Transverse colon (tissue), 4 donors: Measurements from ENCODE around the gene TMPRSS2. TPM values are rescaled to one million over a fixed set of nuclear protein-coding genes. Genes with fewer than 3 reads are reported as not detected.
A peak's percentile ranks its signal among the peaks of the same experiment; 100 is the strongest.
"Not testable (repeated sequence)": the region's sequence is repeated elsewhere in the genome, so short reads cannot be mapped to it uniquely, and the experiment has no call there.

Experiments
- DNase-seq: peaks from one replicate; pipeline ENCODE4 v3.0.0-alpha.2; 2019
- H3K27ac ChIP-seq, 4 donors: fragments of 200-600 bp; sonication (generic); 2 replicates each; pipeline ENCODE4 v1.5.1; 2016 to 2018; ENCODE audit warnings: inconsistent platforms in 4 of 4
- H3K27me3 ChIP-seq: fragments of 200-600 bp; sonication (generic); 2 replicates; pipeline ENCODE4 v1.5.1; 2017; ENCODE audit warnings: inconsistent platforms
- H3K36me3 ChIP-seq, 4 donors: fragments of 200-600 bp; sonication (generic); 2 replicates each; pipeline ENCODE4 v1.5.1; 2017 to 2019; ENCODE audit warnings: inconsistent platforms in 4 of 4
- H3K4me1 ChIP-seq, 4 donors: fragments of 200-600 bp; sonication (generic); 2 replicates each; pipeline ENCODE4 v1.5.1; 2017 to 2020; ENCODE audit warnings: inconsistent platforms in 4 of 4
- H3K4me3 ChIP-seq, 4 donors: fragments of 200-600 bp; sonication (generic); 1 replicate in 1 of 4; 2 replicates in 3 of 4; pipeline versions ENCODE4 v1.5.1 to v1.6.1; 2017 to 2019; ENCODE audit warnings: inconsistent platforms in 4 of 4
- H3K9me3 ChIP-seq, 2 donors: fragments of 200-600 bp; sonication (generic); 2 replicates each; pipeline ENCODE4 v1.5.1; 2017 to 2019; ENCODE audit warnings: inconsistent platforms in 2 of 2
- CTCF ChIP-seq, 5 experiments: fragments of 200-600 bp in 3 of 5; fragments of 450-650 bp in 2 of 5; sonication (generic) in 3 of 5; IDR thresholded peaks; 1 replicate in 2 of 5; 2 replicates in 3 of 5; pipeline ENCODE4 v1.5.1; 2016 to 2017; ENCODE audit warnings: antibody characterized with exemption in 5 of 5, inconsistent platforms in 3 of 5, mild to moderate bottlenecking in 2 of 5, moderate library complexity in 1 of 5
- EP300 ChIP-seq: sonication (generic); formaldehyde crosslinking; IDR thresholded peaks from one replicate; pipeline ENCODE4 v1.6.1; 2017; ENCODE audit warnings: antibody characterized with exemption, low read depth
- POLR2A ChIP-seq: fragments of 450-650 bp; IDR thresholded peaks from one replicate; pipeline ENCODE4 v1.6.1; 2016; ENCODE audit warnings: antibody characterized with exemption, mild to moderate bottlenecking, moderate library complexity
- POLR2AphosphoS5 ChIP-seq, 3 donors: sonication (generic); formaldehyde crosslinking; IDR thresholded peaks; one replicate each; pipeline ENCODE4 v1.6.1; 2016; ENCODE audit warnings: antibody characterized with exemption in 3 of 3
- WGBS, 2 donors: methylation state at CpG; one replicate each; pipeline ENCODE4 v1.1.5; 2018; ENCODE audit warnings: low coverage in 1 of 2; 5-methylcytosine and 5-hydroxymethylcytosine counted together
- in situ Hi-C, 4 donors: fragments of 200-750 bp; cut with MboI; loops; one replicate each; pipeline versions ENCODE4 v1.15.0 to v1.15.1; 2017; ENCODE audit warnings: low sequenced_read_pairs in 3 of 4, low pct_ligation_motif_present in 1 of 4, low pct_unique_long_range_greater_than_20kb in 1 of 4
- intact Hi-C: fragments of 100-400 bp; cut with DNase I; formaldehyde crosslinking; loops from one replicate; pipeline ENCODE4 v1.15.1; 2023; ENCODE audit warnings: low total_unique reads
- total RNA-seq, 4 donors: library from RNA; depleted of rRNA; stranded (reverse); fragments of >200 nt; gene quantifications; one replicate each; pipeline ENCODE4 v1.1.0, GENCODE V29; 2016

The TMPRSS2 gene
- total RNA-seq, 4 donors from 2014 or later: 65.3 to 557 (median 485) TPM

GRCh38 chr21:41426676-41427404 is 81.1 kb downstream of the TMPRSS2 start:
- Histone ChIP-seq H3K4me1 (peaks cover 4 to 26% (median 12%) of the 10 kb centered on the region in 4 donors), H3K36me3 (peaks cover 0 to 5% (median 0%) of the 10 kb centered on the region in 4 donors), H3K4me3 (peak overlapping the region; percentile 34 to 71 (median 50)), H3K9me3 (no peaks in the 10 kb centered on the region), H3K27me3 (no peaks in the 10 kb centered on the region), H3K27ac (peak overlapping the region; percentile 45 to 77 (median 66))
- whole genome bisulfite sequencing, 2 donors: 42% methylated on average over 31 of the region's 41 CpGs; no CpG with 5 or more reads in 1 of the 2 donors
- TF ChIP-seq POLR2A (no peak), POLR2AphosphoS5 (IDR thresholded peaks at IDR 0.05) (no peak), CTCF (IDR thresholded peaks at IDR 0.05) (no peak), EP300 (no peak)
- in situ Hi-C loops (no loop called here), intact Hi-C loops (no loop called here)
- DNase-seq: no peak

- Histone ChIP-seq H3K36me3 (peaks cover 0 to 5% (median 0%) of the 10 kb centered on the region in 4 donors), H3K9me3 (no peaks in the 10 kb centered on the region), H3K27me3 (no peaks in the 10 kb centered on the region), H3K4me3 (peak within 1 kb of the TSS; percentile 34 to 71 (median 50)), H3K4me1 (peaks cover 4 to 22% (median 12%) of the 10 kb centered on the region in 4 donors), H3K27ac (peak within 1 kb of the TSS; percentile 45 to 77 (median 66))
- TF ChIP-seq EP300 (no peak), POLR2AphosphoS5 (IDR thresholded peaks at IDR 0.05) (peak; percentile 82 to 94 (median 94)), CTCF (IDR thresholded peaks at IDR 0.05) (no peak), POLR2A (peak; percentile 93)
- intact Hi-C loops (no loop called here), in situ Hi-C loops (no loop called here)
- WGBS, 2 donors: 1% methylated on average over 62 of the region's 65 CpGs; no CpG with 5 or more reads in 1 of the 2 donors
- peak; percentile 91 for DNase-seq
Observed at GRCh38 chr21:41425954-41426675, 81.8 kb downstream of the TMPRSS2 start, which contains the start of gene MX1. MX1 (plus strand) TSS chr21:41426239; CDS start chr21:41432071, 5,832 bp downstream.

DNA sequence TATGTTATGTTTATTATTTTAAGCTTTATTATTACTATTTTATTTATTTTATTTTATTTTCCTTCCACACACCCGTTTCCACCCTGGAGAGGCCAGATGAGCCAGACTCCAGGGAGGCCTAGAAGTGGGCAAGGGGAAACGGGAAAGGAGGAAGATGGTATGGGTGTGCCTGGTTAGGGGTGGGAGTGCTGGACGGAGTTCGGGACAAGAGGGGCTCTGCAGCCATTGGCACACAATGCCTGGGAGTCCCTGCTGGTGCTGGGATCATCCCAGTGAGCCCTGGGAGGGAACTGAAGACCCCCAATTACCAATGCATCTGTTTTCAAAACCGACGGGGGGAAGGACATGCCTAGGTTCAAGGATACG is 82.4 kb downstream of the TMPRSS2 start:
- WGBS, 2 donors: 44 to 86% methylated on average over 4 to 7 of the region's 7 CpGs
- in situ Hi-C loops (no loop called here), intact Hi-C loops (no loop called here)
- Histone ChIP-seq H3K27ac (peak overlapping the region; percentile 45 to 77 (median 66)), H3K4me3 (peak overlapping the region; percentile 34 to 71 (median 50)), H3K36me3 (peaks cover 0 to under 1% (median 0%) of the 10 kb centered on the region in 4 donors), H3K27me3 (no peaks in the 10 kb centered on the region), H3K4me1 (peaks cover 4 to 25% (median 15%) of the 10 kb centered on the region in 4 donors), H3K9me3 (no peaks in the 10 kb centered on the region)
- no peak for DNase-seq
- TF ChIP-seq CTCF (IDR thresholded peaks at IDR 0.05): no peak
- no peak for TF ChIP-seq POLR2AphosphoS5 (IDR thresholded peaks at IDR 0.05)
- TF ChIP-seq EP300: no peak
- TF ChIP-seq POLR2A: no peak

DNA sequence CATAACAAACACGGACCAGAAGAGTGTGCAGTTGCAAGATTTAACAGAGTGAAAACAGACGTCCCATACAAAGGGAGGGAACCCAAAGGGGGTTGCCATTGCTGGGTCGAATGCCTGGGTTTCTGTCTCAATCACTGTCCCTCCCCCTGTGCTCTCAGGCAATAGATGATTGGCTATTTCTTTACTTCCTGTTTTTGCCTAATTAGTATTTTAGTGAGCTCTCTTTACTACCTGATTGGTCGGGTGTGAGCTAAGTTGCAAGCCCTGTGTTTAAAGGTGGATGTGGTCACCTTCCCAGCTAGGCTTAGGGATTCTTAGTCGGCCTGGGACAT is 84.7 kb downstream of the TMPRSS2 start:
- H3K27me3 ChIP-seq, in situ Hi-C loops, H3K9me3 ChIP-seq, intact Hi-C loops, H3K4me3 ChIP-seq, H3K36me3 ChIP-seq, DNase-seq, H3K27ac ChIP-seq: not testable (repeated sequence)
- H3K4me1 ChIP-seq: peaks cover 4 to 34% (median 18%) of the 10 kb centered on the region in 4 donors
- WGBS, 2 donors: 73 to 100% methylated on average over 1 to 5 of the region's 5 CpGs
